Neural cell (in vitro differentiated cells): Measurements from ENCODE around the gene TOM1L1. TPM values are rescaled to one million over a fixed set of nuclear protein-coding genes. Genes with fewer than 3 reads are reported as not detected.
A peak's percentile ranks its signal among the peaks of the same experiment; 100 is the strongest.

Source experiments
- H2AFZ ChIP-seq: fragments of 200-600, 300-800 bp; sonication (generic), shearing (Covaris generic); 2 replicates; pipeline ENCODE4 v1.6.0; 2014; ENCODE audit warnings: low read depth, mild to moderate bottlenecking, antibody characterized with exemption, low read length, moderate library complexity
- H3F3A ChIP-seq: fragments of 200-600 bp; shearing (Covaris generic); 2 replicates; pipeline ENCODE4 v1.6.1; 2016; ENCODE audit warnings: mild to moderate bottlenecking, moderate library complexity, mixed read lengths, antibody characterized with exemption, low read length; ENCODE audit not compliant: insufficient read depth, poor library complexity, severe bottlenecking
- H3K27ac ChIP-seq: fragments of 200-600, 300-800 bp; sonication (generic), shearing (Covaris generic); 2 replicates; pipeline ENCODE4 v1.5.1; 2014; ENCODE audit warnings: mild to moderate bottlenecking, low read length, moderate library complexity
- H3K27me3 ChIP-seq: fragments of 300-800, 200-600 bp; sonication (generic), shearing (Covaris generic); 2 replicates; pipeline ENCODE4 v1.6.0; 2014; ENCODE audit warnings: mild to moderate bottlenecking, low read depth, low read length, moderate library complexity; ENCODE audit not compliant: insufficient read depth
- H3K36me3 ChIP-seq: fragments of 300-800, 200-600 bp; sonication (generic), shearing (Covaris generic); 2 replicates; pipeline ENCODE4 v1.5.1; 2014; ENCODE audit warnings: mild to moderate bottlenecking, antibody characterized with exemption, low read length, moderate library complexity; ENCODE audit not compliant: insufficient read depth
- H3K4me2 ChIP-seq: fragments of 300-800, 200-600 bp; sonication (generic), shearing (Covaris generic); 2 replicates; pipeline ENCODE4 v1.6.0; 2014; ENCODE audit warnings: mild to moderate bottlenecking, low read length
- H3K4me3 ChIP-seq: fragments of 300-800, 200-600 bp; sonication (generic), shearing (Covaris generic); 2 replicates; pipeline ENCODE4 v1.5.1; 2014; ENCODE audit warnings: mild to moderate bottlenecking, low read length, moderate library complexity
- H3K79me2 ChIP-seq: fragments of 200-600 bp; shearing (Covaris generic); replicated peaks from 2 replicates; pipeline ENCODE4 v1.6.0; 2014; ENCODE audit warnings: mild to moderate bottlenecking, low read length, moderate library complexity; ENCODE audit not compliant: insufficient read depth
- H3K9ac ChIP-seq: fragments of 300-800, 200-600 bp; sonication (generic), shearing (Covaris generic); 2 replicates; pipeline ENCODE4 v1.6.1; 2016; ENCODE audit warnings: mild to moderate bottlenecking, low read length, mixed read lengths
- H3K9me2 ChIP-seq: fragments of 200-600 bp; shearing (Covaris generic); 2 replicates; pipeline ENCODE4 v1.6.1; 2016; ENCODE audit warnings: mild to moderate bottlenecking, low read length, mixed read lengths; ENCODE audit not compliant: insufficient read depth
- H3K9me3 ChIP-seq: fragments of 200-600, 300-800 bp; sonication (generic), shearing (Covaris generic); 2 replicates; pipeline ENCODE4 v1.6.1; 2016; ENCODE audit warnings: mild to moderate bottlenecking, mixed run types, low read length, moderate library complexity, mixed read lengths
- H4K20me1 ChIP-seq: fragments of 200-600 bp; shearing (Covaris generic); 2 replicates; pipeline ENCODE4 v1.6.1; 2016; ENCODE audit warnings: mild to moderate bottlenecking, mixed run types; ENCODE audit not compliant: insufficient read depth
- CTCF ChIP-seq: fragments of 450-650 bp; IDR thresholded peaks from 2 replicates; pipeline ENCODE4 v1.5.1; 2014; ENCODE audit warnings: antibody characterized with exemption, mild to moderate bottlenecking, moderate library complexity; ENCODE audit not compliant: poor library complexity, severe bottlenecking
- EP300 ChIP-seq: fragments of 450-650 bp; conservative IDR thresholded peaks from 2 replicates; pipeline ENCODE4 v1.6.1; 2014; ENCODE audit warnings: antibody characterized with exemption, mild to moderate bottlenecking, moderate library complexity; ENCODE audit not compliant: poor library complexity, severe bottlenecking
- EZH2 ChIP-seq: fragments of 200-600, 300-800 bp; shearing (Covaris generic), sonication (generic); IDR thresholded peaks from 2 replicates; pipeline ENCODE4 v1.6.1; 2014; ENCODE audit warnings: antibody characterized with exemption, low read length, borderline replicate concordance, mild to moderate bottlenecking; ENCODE audit not compliant: insufficient read depth, poor library complexity, severe bottlenecking
- MXI1 ChIP-seq: fragments of 450-650 bp; conservative IDR thresholded peaks from 2 replicates; pipeline ENCODE4 v1.6.1; 2014; ENCODE audit warnings: antibody characterized with exemption, mild to moderate bottlenecking; ENCODE audit not compliant: poor library complexity, severe bottlenecking
- POLR2AphosphoS5 ChIP-seq: IDR thresholded peaks from 2 replicates; pipeline ENCODE4 v1.6.1; 2012
- RAD21 ChIP-seq: fragments of 450-650 bp; conservative IDR thresholded peaks from 2 replicates; pipeline ENCODE4 v1.6.1; 2014; ENCODE audit warnings: antibody characterized with exemption, mild to moderate bottlenecking, moderate library complexity
- REST ChIP-seq: IDR thresholded peaks from 2 replicates; pipeline ENCODE4 v1.6.1; 2012; ENCODE audit warnings: borderline replicate concordance
- SMC3 ChIP-seq: fragments of 450-650 bp; conservative IDR thresholded peaks from 2 replicates; pipeline ENCODE4 v1.6.1; 2014; ENCODE audit warnings: antibody characterized with exemption, mild to moderate bottlenecking, moderate library complexity; ENCODE audit not compliant: poor library complexity
- TAF1 ChIP-seq: IDR thresholded peaks from 2 replicates; pipeline ENCODE4 v1.6.1; 2012; ENCODE audit warnings: low read depth
- polyA plus RNA-seq: library from polyadenylated mRNA; depleted of rRNA; stranded (reverse); fragments of >200 nt; gene quantifications from 2 replicates; pipeline ENCODE4 v1.2.3, GENCODE V29; 2014

The TOM1L1 gene
- polyA plus RNA-seq, 1 donor from 2014 or later: 13.6 TPM

- Histone ChIP-seq H3K4me2 (no peak overlapping the region), H4K20me1 (no peaks in the 10 kb centered on the region), H2AFZ (no peak overlapping the region), H3K4me3 (no peak overlapping the region), H3F3A (no peaks in the 10 kb centered on the region), H3K9ac (no peak overlapping the region), H3K36me3 (no peaks in the 10 kb centered on the region), H3K79me2 (no peaks in the 10 kb centered on the region), H3K27me3 (no peaks in the 10 kb centered on the region), H3K9me3 (no peaks in the 10 kb centered on the region), H3K27ac (no peak overlapping the region), H3K9me2 (no peaks in the 10 kb centered on the region)
- TF ChIP-seq MXI1 (no peak), RAD21 (peak; percentile 91), CTCF (peak; percentile 81), SMC3 (peak; percentile 90), TAF1 (no peak), REST (no peak), POLR2AphosphoS5 (no peak), EP300 (no peak)
Observed at GRCh38 chr17:54891176-54891821, 9.4 kb upstream of the TOM1L1 start.

GRCh38 chr17:54892360-54892759 is 8.3 kb upstream of the TOM1L1 start:
- Histone ChIP-seq H3F3A (no peaks in the 10 kb centered on the region), H3K36me3 (no peaks in the 10 kb centered on the region), H3K9me2 (no peaks in the 10 kb centered on the region), H3K9ac (no peak overlapping the region), H3K4me3 (no peak overlapping the region), H3K4me2 (no peak overlapping the region), H3K9me3 (no peaks in the 10 kb centered on the region), H2AFZ (no peak overlapping the region), H4K20me1 (no peaks in the 10 kb centered on the region), H3K79me2 (no peaks in the 10 kb centered on the region), H3K27me3 (no peaks in the 10 kb centered on the region), H3K27ac (no peak overlapping the region)
- TF ChIP-seq MXI1 (no peak), CTCF (no peak), RAD21 (no peak), SMC3 (no peak), EZH2 (no peak), EP300 (no peak), TAF1 (no peak), REST (no peak), POLR2AphosphoS5 (no peak)
